DND-41 (cell line): ENCODE data around the gene GSC2.

ENCODE experiments used
- ATAC-seq: fragments of 200-7000 bp; cut with Tn5 transposase; 3 replicates; pipeline ENCODE4 v1.9.1; 2021; ENCODE audit warnings: low read depth; ENCODE audit not compliant: insufficient read depth
- DNase-seq: peaks from one replicate; pipeline ENCODE4 v3.0.0-alpha.2; 2020
- H2AFZ ChIP-seq: 2 replicates; pipeline ENCODE4 v1.6.0; 2012; ENCODE audit warnings: low read depth, low read length
- H3K27ac ChIP-seq: 2 replicates; pipeline ENCODE4 v1.5.1; 2012; ENCODE audit warnings: low read length, inconsistent platforms
- H3K27me3 ChIP-seq: fragments of 200-600 bp; sonication (generic); 2 replicates; pipeline ENCODE4 v1.6.0; 2012; ENCODE audit warnings: low read length, mild to moderate bottlenecking, inconsistent platforms; ENCODE audit not compliant: insufficient read depth, poor library complexity
- H3K36me3 ChIP-seq: 2 replicates; pipeline ENCODE4 v1.5.1; 2012; ENCODE audit warnings: low read length, inconsistent platforms; ENCODE audit not compliant: insufficient read depth
- H3K4me1 ChIP-seq: 2 replicates; pipeline ENCODE4 v1.5.1; 2012; ENCODE audit warnings: mild to moderate bottlenecking, low read length; ENCODE audit not compliant: insufficient read depth
- H3K4me2 ChIP-seq: 2 replicates; pipeline ENCODE4 v1.6.0; 2012; ENCODE audit warnings: mild to moderate bottlenecking, moderate library complexity, low read length, inconsistent platforms; ENCODE audit not compliant: insufficient read depth
- H3K4me3 ChIP-seq, 2 experiments: fragments of 200-600 bp in 1 of 2; shearing (Covaris generic) in 1 of 2; 2 replicates each; pipeline ENCODE4 v1.5.1; 2012 to 2016; ENCODE audit warnings: inconsistent platforms in 2 of 2, low read length in 2 of 2, mild to moderate bottlenecking in 2 of 2, low read depth in 1 of 2, moderate library complexity in 1 of 2
- H3K79me2 ChIP-seq: 2 replicates; pipeline ENCODE4 v1.6.0; 2012; ENCODE audit warnings: low read length, inconsistent platforms; ENCODE audit not compliant: insufficient read depth
- H3K9ac ChIP-seq: 2 replicates; pipeline ENCODE4 v1.6.0; 2012; ENCODE audit warnings: low read depth, mild to moderate bottlenecking, inconsistent platforms, low read length, moderate library complexity
- H3K9me3 ChIP-seq: 2 replicates; pipeline ENCODE4 v1.5.1; 2012; ENCODE audit warnings: low read length, moderate library complexity, mild to moderate bottlenecking, inconsistent platforms; ENCODE audit not compliant: insufficient read depth, severe bottlenecking
- H4K20me1 ChIP-seq: 2 replicates; pipeline ENCODE4 v1.6.0; 2012; ENCODE audit warnings: low read length; ENCODE audit not compliant: insufficient read depth
- EZH2 ChIP-seq: IDR thresholded peaks from 3 replicates; pipeline ENCODE4 v1.6.1; 2012; ENCODE audit warnings: borderline replicate concordance, low read depth, mild to moderate bottlenecking, moderate library complexity, low read length, inconsistent platforms; ENCODE audit not compliant: severe bottlenecking
- TF ChIP-seq, protein P1 (sequence below): IDR thresholded peaks from 2 replicates; pipeline ENCODE4 v1.5.1; 2012; ENCODE audit warnings: borderline replicate concordance, low read length, moderate library complexity, mild to moderate bottlenecking; ENCODE audit not compliant: poor library complexity, severe bottlenecking; ENCODE audit errors: extremely low read depth

The GSC2 gene

DNA sequence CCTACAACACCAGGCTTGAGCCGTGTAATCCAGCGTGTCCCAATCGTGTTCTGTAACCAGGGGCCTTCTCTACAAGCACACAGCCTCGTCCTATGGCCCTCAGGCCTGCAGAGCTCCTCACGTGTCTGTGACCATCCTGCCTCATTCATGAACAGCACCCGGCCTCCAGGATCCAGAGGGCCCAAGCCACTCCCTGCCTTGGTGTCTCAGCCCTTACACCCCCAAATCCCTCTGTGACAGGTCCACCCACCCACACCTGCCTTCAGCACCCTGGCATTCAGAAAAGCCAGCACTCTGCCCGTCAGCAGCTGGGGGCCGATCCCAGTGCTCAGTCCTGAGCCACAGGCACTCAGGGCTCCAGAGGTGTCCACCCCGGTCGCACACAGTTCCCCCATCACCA lies 13.2 kb downstream of the GSC2 start:
- Histone ChIP-seq H3K27me3 (no peaks in the 10 kb centered on the region), H3K4me3 (no peak overlapping the region), H3K79me2 (no peaks in the 10 kb centered on the region; the same call in 1 of the 2 replicates), H3K4me1 (no peaks in the 10 kb centered on the region), H3K9me3 (no peaks in the 10 kb centered on the region), H4K20me1 (peaks cover 39% of the 10 kb centered on the region), H3K9ac (no peak overlapping the region), H3K36me3 (peaks cover 96% of the 10 kb centered on the region), H3K27ac (no peak overlapping the region), H2AFZ (no peak overlapping the region), H3K4me2 (no peak overlapping the region)
- TF ChIP-seq EZH2, result no peak
- TF ChIP-seq, protein P1, sequence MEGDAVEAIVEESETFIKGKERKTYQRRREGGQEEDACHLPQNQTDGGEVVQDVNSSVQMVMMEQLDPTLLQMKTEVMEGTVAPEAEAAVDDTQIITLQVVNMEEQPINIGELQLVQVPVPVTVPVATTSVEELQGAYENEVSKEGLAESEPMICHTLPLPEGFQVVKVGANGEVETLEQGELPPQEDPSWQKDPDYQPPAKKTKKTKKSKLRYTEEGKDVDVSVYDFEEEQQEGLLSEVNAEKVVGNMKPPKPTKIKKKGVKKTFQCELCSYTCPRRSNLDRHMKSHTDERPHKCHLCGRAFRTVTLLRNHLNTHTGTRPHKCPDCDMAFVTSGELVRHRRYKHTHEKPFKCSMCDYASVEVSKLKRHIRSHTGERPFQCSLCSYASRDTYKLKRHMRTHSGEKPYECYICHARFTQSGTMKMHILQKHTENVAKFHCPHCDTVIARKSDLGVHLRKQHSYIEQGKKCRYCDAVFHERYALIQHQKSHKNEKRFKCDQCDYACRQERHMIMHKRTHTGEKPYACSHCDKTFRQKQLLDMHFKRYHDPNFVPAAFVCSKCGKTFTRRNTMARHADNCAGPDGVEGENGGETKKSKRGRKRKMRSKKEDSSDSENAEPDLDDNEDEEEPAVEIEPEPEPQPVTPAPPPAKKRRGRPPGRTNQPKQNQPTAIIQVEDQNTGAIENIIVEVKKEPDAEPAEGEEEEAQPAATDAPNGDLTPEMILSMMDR, result no peak
- DNase-seq (no peak), ATAC-seq (no peak)

GRCh38 chr22:19134874-19135273 lies 15.2 kb downstream of the GSC2 start:
- Histone ChIP-seq H3K36me3 (peaks cover 90% of the 10 kb centered on the region), H3K79me2 (no peaks in the 10 kb centered on the region), H3K27ac (no peak overlapping the region), H2AFZ (no peak overlapping the region), H3K9ac (no peak overlapping the region), H3K4me3 (no peak overlapping the region), H3K4me1 (no peaks in the 10 kb centered on the region), H3K27me3 (no peaks in the 10 kb centered on the region), H3K4me2 (no peak overlapping the region), H3K9me3 (no peaks in the 10 kb centered on the region), H4K20me1 (peaks cover 43% of the 10 kb centered on the region)
- ATAC-seq (no peak), DNase-seq (no peak)
- TF ChIP-seq EZH2, result no peak

DNA sequence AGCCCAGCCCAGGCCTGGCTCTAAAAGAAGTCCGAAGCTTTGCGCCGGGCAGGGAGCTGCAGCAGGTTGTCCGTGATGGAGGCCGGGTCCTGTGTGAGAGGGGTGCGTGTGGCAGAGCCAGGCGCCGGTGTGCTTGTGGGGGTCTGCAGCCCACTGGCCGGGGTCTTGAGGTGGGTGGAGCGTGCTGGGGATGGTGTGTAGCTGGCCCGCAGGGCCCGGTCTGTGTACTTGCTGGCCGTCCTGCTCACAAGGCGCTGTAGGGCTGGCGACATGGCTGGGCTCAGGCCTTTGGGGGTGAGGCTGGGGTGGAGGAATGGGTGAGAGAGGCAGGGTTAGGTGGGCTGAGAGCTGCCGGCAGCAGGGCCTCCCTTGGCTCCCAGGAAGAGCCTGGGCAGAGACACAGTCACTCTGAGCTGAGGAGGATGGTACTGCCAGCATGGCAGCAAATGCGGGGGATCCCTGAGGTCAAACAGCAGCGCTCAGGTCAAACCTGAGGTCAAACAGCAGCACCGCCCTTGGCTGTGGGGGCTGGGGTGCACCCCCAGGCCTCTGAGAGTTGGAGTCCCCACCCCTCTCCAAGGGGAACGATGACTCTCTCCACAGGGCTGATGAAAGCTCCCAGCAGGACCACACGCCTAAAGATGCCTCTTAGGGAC lies 15.8 kb downstream of the GSC2 start:
- Histone ChIP-seq H3K4me3 (no peak overlapping the region), H2AFZ (no peak overlapping the region), H3K27ac (no peak overlapping the region), H4K20me1 (peaks cover 40% of the 10 kb centered on the region), H3K9me3 (no peaks in the 10 kb centered on the region), H3K79me2 (no peaks in the 10 kb centered on the region), H3K9ac (no peak overlapping the region), H3K4me1 (no peaks in the 10 kb centered on the region), H3K4me2 (no peak overlapping the region), H3K36me3 (peaks cover 84% of the 10 kb centered on the region), H3K27me3 (no peaks in the 10 kb centered on the region)
- no peak for ATAC-seq
- DNase-seq, result no peak
- no peak for TF ChIP-seq EZH2
- TF ChIP-seq, protein P1, result no peak

- no peak for DNase-seq
- no peaks in the 10 kb centered on the region for H3K9me3 ChIP-seq
- no peak overlapping the region for H2AFZ ChIP-seq
- no peak for TF ChIP-seq EZH2
- TF ChIP-seq, protein P1, result no peak
- H3K4me2 ChIP-seq, result no peak overlapping the region
- peaks cover 33% of the 10 kb centered on the region; the same call in 1 of the 2 replicates for H4K20me1 ChIP-seq
- peaks cover 77% of the 10 kb centered on the region for H3K36me3 ChIP-seq
- H3K4me3 ChIP-seq, result no peak overlapping the region
- no peaks in the 10 kb centered on the region for H3K79me2 ChIP-seq
- H3K27me3 ChIP-seq, result no peaks in the 10 kb centered on the region
- ATAC-seq, result no peak
- H3K4me1 ChIP-seq, result no peaks in the 10 kb centered on the region
- H3K27ac ChIP-seq, result no peak overlapping the region
- no peak overlapping the region for H3K9ac ChIP-seq
Measured at GRCh38 chr22:19133561-19133960, 16.5 kb downstream of the GSC2 start.
